Stimulated activated CD4-positive, alpha-beta T cell treated with anti-CD3 and anti-CD28 coated beads, Interleukin-15, amount 100 ng/mL, for 24 hours (primary cell): Measurements from ENCODE around the gene SLC37A1.

Experiments
- DNase-seq: peaks from one replicate; pipeline ENCODE4 v3.0.0-alpha.2; 2020

SLC37A1 gene

GRCh38 chr21:42546433-42546832 lies 32.8 kb downstream of the SLC37A1 start:
- no peak for DNase-seq

DNA sequence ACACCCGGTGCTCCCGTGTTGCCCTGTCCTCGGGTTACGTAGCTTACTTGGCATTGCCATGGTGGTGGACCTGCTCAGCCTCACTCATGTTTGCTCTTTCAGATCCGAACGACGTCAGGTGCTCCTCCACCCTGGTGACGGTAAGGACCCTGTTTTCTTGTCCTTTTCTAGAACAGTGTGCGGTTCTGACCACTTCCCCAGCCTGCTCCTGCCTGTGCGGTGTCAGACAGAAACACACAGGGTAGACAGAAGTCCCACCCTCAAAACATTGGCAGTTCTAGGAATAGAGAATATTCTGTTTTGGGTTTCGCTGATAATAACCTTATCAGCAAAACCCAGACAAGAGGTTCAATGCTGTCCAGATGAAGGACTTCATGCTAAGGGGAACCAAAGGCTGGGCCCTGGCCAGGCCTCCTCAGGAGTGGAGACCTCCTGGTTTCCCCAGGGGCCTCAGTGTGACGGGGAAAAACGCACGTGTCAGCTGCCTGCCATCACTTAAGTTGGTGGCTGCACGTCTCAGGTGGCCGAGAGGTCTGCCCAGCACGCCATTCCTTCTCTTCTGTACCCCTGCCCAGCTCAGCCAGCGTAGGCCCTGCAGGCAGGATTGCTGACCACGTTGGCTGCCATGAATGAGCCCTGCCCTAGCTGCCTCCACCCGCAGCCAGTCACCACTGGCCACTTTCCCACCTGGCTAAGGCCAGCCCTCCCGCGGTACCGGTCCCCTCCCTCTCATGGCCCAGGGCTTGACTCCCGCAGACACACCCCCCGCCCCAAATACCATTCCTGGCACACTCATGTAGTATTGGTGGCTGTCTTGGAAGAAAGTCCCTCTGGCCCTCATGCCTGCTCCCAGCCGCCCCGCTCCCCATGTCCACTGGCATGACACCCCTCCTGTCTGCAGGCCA lies 33.6 kb downstream of the SLC37A1 start:
- no peak for DNase-seq

DNA sequence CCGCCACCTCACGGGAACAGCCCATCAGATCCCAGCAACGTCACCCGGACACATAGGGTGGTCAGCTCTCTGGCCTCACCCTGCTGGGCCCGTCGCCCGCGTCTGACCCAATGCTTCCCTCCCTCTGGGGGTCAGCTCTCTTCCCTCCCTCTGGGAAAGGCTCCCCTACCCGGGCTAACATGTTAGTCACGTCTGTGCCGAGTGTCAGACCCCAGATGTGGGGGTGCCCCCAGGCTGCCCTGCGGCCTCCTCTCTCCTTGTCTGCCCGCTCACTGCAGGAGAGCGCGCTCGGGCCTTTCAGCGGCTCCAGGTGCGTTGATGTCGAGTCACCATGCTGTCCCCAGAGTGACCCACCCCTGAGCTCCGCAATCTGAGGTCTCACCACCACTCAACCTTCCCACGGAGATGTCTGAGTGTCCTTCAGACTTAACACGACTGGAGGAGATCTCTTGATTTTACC lies 34.3 kb downstream of the SLC37A1 start:
- DNase-seq, result no peak

DNA sequence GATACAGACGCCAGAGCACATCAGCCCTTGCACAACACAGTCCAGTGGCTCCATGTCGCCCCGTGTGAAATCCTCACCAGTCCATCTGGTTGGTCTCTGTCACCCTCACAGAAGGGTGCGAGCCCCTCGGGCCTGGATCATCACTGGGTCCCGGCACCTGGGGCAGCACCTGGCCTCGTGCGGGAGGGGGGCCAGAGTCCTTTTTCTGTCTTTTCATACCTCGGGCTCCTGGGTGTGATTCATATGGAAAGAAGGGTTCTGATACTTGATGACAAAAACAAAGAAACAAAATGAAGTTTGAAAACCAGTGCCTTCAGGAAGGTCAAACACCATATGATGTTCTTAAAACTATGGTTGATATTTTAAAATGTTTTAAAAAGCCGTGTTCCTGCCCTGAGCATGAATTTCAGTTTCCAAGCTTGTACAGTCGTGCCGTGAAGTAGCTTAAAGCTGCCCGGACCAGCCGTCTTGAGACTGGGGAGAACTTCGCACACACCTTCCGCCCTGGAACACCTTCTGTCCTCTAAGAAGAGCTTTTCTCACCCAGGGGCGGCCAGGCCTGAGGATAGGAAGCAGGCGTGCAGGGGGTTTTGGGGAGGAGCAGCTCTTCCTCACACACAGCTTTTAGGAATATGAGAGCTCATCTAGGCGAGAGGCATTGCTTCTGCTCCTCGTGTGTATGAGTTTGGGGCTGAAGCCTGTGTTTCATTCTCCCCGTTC lies 35.2 kb downstream of the SLC37A1 start:
- DNase-seq, result no peak

GRCh38 chr21:42550817-42551216 lies 37.2 kb downstream of the SLC37A1 start:
- DNase-seq, result no peak

- no peak for DNase-seq
These were observed 39.0 kb downstream of the SLC37A1 start for GRCh38 chr21:42552407-42553336.

- no peak for DNase-seq
These were observed 39.8 kb downstream of the SLC37A1 start for GRCh38 chr21:42553435-42553834.

DNA sequence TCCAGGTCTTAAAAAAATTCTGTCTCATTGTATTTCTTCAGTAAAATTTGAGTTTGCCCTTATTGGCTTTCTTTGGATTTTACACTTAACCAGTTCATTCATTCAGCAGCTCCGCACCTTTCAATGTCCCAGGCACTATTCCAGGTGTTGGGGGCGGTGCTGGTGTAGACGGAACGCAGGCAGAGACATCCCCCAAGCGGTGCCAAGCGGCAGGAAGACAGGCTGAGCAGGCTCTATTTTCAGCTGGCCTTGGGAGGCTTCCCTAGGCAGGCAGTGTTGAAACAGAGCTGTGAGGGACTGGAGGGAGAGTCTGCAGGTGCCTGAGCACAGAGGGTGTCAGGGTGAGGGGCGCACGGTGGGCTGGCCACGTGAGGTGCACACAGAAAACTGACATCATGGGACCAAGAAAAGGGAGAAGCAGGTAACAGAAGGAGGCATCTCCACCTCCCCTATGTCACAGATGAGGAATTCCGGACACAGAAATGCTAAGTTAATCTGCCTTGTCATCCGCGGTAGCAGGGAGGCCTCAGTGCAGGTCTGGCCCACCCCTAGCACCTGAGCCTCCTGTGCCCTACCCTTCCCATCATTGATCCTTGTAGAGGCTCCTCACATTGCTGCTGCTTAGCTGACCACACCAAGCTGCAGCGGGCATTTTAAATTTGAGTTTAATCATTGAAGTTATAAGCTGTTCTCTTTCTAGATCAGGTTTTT lies 40.8 kb downstream of the SLC37A1 start:
- DNase-seq, result no peak

DNA sequence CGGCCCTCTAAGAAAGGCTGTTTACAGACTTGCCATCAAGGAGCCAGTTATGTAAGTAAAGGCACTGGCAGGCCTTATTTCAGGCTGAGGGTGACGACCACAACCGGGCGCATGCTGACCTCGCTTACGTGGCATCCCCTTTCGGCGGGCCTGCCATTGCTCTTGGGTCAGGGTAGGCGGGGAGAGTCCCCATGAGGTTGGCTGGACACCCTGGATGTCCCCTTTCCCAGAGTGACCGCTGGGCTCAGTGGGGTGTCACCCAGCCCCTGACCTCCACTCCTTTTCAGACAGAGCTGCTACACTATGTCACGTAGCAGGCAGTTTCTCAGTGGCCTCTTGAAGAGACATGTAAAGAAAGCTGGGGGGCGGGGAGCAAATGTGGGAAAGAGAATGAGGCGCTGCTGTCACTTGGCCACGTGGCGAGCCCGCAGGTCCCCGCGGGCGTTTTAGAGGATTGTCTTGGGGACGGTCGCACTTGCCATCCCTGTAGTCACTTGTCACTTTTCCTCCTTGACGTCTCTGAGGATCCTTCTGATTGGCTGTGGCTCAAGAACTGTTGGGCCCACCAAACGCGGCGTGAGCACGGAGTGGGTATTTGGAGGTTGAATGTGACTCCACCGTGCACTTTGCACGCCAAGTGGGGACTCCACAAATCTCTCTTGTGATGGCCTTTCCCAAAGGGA lies 42.2 kb downstream of the SLC37A1 start:
- DNase-seq, result no peak

GRCh38 chr21:42556476-42556875 lies 42.8 kb downstream of the SLC37A1 start:
- no peak for DNase-seq

GRCh38 chr21:42556960-42557359 lies 43.3 kb downstream of the SLC37A1 start:
- DNase-seq, result no peak

DNA sequence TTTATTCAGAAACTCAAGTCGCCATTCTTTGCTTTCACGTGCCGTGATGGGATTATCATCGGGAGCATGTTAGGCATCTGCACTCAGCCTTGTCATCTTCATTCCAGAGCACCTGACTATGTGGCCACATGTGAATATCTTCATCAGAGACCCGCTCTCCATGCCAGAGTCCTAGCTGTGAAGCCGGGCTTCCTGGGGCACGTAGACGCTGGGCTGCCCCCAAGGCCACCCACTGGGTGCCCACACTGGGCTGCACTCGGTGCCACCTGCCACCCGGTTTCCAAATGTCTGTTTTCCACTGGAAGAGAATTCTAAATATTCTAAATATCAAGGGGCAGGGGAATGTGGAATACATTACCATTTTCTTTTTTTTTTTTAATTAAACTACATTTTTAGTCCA lies 43.8 kb downstream of the SLC37A1 start:
- DNase-seq, result no peak

DNA sequence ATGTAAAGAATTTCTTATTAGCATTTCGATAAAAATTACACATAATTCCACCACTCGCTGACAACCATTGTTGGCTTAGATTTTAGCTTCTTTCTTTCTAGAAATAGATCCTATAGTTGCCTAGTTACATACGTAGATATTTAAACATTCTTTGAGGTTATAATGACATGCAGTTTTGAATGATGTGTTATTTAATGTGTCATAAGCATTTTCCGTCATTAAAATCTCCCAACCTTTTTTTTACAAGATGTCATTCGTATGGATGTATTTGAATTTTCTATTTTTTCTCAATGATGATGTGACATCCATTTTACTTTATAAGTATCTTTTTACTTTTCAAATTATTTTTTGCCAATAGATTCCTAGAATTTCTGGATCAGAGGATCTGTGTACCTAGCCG lies 44.7 kb downstream of the SLC37A1 start:
- no peak for DNase-seq

DNA sequence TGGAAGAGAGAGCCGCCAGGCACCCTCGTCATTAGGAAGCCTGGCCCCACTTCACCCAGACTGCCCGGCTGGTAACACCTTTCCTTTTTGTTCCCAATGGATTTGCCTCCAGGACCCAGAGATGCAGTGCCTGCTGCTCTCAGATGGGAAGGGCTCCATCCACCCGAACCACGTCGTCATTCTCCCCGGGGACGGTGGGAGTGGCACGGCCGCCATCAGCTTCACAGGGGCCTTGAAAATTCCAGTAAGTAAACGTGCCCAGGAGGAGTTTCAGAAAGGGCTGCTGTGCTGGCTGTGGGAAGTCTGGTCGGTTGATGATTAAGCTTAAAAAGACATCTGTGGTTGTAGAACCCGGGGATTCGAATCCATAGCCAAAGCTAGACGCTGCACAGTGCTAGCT lies 45.2 kb downstream of the SLC37A1 start:
- no peak for DNase-seq

DNA sequence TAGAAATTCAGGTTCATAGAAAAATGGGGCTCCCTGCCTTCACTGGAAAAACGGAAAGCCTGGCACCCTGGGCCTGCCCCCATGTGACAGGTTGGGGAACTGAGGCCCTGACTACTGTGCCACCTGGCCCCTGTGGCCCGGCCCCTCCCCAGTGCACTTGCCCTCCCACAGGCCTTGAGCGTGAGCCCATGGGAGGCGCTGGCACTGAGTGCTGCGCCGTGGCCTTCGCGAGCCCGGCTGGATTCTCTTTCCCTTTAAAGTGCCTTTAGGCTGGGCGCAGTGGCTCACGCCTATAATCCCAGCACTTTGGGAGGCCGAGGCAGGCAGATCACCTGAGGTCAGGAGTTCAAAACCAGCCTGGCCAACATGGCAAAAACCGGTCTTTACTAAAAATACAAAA lies 45.7 kb downstream of the SLC37A1 start:
- DNase-seq, result no peak

DNA sequence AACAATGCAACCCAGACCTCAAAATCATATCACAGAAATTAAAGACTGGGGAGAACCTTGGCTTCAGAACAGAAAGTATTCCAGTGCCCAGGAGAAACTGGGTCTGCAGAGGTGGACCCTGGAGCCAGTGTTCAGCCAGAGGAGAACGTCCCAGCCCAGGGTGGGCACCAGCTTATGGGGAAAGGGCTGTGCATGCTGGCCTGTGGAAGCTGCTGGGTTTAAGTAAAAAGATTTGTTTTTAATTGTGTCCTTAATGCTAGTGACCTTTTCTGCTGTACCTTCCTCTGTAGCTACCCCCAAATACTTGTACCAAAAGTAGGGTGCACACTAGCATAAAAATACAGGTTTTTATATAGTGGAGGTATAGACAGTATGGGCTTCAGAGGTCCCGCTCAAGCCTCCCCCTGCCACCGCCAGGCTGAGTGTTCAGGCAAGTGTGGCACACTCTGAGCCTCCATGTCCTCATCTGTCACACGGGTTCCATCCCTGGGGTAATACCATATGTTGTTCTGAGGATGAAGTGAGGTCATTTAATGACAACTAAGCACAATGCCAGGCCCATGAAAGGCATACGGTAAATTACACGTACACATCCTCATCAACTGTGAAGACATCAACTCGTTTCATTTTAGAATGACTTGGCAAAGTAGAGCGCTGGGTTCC lies 47.0 kb downstream of the SLC37A1 start:
- DNase-seq, result no peak

- DNase-seq, result no peak
These were observed 48.4 kb downstream of the SLC37A1 start for GRCh38 chr21:42561762-42562650.

DNA sequence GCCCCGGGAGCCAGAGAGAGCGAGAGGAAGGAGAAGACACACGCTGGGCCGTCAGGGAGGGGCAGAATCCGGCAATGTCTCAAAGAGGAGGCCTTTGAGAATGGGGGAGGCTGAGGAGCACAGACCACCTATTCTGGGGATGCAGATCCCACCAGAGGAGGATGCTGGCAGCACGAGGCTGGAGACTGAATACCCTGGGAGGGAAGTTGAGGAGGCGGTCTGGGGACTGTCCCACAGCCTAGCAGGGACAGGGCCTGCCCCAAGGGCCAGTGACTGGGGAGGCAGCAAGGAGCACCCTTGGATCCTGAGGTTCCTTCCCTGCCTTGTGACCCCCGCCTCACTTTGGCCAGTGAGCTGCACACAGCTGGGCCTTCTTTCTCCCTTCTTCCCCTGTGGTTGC lies 49.2 kb downstream of the SLC37A1 start:
- DNase-seq, result no peak

DNA sequence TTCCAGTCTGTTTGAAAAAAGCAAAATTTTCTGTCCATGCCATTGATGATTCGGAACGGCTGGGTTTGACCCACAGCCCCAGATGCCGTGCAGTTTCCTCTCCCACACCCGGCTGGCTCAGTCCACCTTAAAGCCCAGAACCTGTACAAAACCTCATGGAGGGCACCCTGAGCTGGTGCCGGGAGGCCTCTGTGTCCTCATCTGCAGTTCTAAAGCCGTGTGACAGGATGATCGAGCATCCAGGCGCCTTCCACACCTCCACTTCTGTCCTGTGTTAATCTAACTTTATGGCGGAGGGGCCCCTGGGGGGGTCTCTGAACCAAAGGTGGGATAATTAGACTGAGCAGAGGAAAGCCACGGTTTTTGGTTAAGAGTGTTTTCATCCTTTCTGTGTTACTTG lies 49.6 kb downstream of the SLC37A1 start:
- no peak for DNase-seq

GRCh38 chr21:42563686-42564085 lies 50.0 kb downstream of the SLC37A1 start:
- DNase-seq, result no peak
